Measurements from ENCODE around the gene FABP3.
A peak's percentile ranks its signal among the peaks of the same experiment; 100 is the strongest.
"Not testable (repeated sequence)": the region's sequence is repeated elsewhere in the genome, so short reads cannot be mapped to it uniquely, and the experiment has no call there.

Gene FABP3

DNA sequence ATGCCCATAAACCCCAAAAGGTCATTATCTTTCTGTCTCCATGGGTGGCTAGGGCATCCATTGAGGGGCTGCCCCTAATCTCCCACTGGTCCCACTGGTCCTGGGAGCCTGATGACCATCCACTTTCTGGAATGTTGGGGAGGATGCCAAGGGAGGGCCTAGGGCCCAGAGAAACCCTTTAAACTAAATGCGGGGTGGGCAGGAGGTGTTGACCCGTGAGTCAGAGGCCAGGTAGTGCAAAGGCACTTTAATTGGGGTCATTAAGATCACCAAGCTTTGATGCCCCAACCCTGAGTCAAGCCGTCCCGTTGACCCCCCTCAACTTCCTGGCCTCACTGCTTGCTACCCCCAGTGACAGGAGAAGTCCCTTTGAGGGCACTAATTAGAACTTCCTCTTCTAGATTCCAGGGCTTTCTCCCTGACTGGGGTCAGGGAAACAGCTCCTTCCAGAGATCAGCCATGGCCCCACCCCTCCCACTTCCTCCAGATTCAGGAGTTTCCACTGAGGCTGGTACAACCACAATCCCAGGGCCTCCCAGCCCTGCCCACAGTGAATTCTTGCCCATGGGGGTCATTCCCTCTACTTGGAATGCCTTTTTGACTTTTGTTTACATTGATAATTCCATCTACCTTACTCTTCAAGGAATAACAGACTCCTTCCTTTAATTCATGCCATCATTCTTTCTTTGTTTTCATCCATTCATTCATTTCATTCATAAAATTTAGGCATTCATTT is 24.7 kb upstream of the FABP3 start:
- DNase-seq, result no peak

DNA sequence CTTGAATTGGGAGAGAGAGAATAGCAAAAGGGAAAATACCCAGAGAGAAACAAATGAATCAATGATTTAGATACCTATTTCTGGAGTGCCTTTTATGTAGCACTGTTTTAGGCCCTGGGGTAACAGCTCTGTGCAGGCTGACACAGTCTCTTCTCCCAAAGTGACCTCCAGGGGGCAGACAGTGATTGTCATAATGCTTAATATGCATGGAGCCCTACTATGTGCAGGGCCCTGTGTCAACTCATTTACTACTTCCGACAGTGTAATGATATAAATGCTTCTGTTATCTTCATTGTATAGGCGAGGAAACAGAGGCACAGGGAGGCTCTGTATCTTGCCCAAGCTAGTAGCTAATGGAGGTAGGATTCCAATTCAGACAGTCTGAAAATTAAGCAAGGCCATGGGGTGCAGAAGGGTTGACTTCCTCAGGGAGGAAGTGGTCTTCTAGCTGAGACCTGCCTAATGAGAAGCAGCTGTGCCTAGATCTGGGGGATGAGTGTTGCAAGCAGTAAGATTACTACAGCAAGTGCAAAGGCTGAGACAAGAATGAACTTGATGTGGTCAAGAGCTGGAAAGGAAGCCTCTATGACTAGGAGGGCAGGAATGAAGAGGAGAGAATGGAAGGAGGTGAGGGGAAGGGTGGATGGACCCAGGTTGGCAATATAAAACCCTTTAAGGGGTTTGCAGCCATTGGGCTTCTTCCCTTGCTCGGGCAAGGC is 23.9 kb upstream of the FABP3 start:
- DNase-seq, result no peak

DNA sequence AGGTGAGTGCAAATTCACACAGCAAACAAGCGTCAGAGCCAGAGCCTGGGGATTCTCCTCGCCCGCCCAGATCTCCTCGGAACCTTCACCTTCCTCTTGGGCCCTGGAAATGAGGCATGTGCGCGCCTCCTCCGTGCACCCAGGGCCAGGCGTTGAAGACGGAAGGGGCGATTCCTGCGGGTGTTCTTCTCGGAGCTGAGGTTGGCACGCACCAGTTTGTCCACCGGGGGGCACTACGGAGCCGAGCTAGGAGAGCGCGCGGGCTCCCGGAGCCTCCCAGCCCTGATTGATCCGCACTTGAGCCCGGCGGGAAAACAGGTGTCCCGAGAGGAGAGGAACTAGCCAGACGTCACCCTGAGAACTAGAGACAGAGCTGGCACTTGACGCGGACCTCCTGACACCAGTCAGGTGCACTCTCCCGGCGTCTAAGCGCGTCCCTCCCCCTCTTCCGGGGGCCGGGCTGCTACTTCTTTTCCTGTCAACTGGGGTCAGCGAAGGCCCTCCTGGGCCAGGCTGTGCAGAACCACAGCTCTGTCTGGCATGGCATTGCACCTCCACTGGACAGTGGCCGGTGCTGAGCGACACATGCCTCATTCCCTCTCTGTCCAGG is 21.8 kb upstream of the FABP3 start:
- peak; percentile 72 for DNase-seq

DNA sequence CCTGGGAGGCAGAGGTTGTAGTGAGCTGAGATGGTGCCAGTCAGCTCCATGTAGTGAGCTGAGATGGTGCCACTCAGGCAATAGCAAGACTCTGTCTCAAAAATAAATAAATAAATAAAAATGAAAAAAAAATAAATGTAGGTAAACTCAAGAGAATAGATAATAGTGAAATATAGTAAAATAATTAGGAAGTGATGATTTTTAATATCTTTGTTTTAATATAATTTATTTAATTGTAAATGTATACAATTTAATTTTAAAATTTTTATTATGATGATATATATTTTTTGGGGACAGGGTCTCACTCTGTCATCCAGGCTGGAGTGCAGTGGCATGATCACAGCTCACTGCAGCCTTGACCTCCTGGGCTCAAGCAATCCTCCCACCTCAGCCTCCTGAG is 20.6 kb upstream of the FABP3 start:
- no peak for DNase-seq

DNA sequence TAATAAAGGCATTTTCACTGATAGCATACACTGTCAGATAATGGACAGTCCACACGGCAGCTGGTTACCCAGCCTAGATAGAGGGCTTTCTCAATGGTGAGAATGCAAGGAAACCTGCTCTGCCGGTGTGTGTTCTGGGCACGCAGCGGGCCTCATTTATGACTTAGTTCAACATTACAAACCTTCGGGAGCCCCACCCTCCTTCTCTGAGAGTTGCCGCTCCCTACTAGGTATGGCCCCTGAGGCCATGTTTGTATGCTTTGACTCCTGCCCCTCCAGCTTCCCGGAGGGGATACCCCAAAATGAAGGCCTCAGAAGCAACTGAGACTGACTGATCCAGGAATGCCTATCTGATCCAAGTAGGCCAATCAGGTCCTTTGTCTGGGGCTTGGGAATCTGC is 17.2 kb upstream of the FABP3 start:
- no peak for DNase-seq

DNA sequence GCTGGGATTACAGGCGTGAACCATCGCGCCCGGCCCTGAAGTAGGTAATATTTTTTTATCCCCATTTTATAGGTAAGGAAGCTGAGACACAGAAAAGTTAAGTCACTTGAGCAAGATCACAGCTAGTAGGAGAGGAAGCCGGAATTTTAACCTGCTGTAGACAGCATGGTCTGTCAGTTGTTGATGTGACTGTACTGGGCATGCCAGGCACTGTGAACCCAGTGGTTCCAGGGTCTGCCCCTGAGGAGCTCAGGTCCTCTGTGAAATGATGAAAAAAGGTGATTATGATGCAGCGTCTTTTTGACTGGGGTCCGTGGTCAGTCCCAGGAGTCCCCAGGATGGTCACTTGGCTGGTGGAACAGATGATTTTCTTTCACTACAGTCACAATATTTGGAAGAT is 16.7 kb upstream of the FABP3 start:
- DNase-seq, result no peak

DNA sequence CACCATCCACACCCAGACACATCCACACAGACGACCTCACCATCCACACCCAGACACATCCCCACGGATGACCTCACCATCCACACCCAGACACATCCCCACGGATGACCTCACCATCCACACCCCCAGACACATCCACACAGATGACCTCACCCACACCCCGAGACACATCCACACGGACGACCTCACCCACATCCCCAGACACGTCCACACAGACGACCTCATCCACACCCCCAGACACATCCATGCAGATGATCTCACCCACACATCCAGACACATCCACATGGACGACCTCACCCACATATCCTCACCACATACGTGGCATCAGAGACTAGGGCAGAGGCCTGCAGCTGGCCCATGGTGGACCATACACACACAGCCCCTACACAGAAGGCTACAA is 14.7 kb upstream of the FABP3 start:
- DNase-seq, result no peak

DNA sequence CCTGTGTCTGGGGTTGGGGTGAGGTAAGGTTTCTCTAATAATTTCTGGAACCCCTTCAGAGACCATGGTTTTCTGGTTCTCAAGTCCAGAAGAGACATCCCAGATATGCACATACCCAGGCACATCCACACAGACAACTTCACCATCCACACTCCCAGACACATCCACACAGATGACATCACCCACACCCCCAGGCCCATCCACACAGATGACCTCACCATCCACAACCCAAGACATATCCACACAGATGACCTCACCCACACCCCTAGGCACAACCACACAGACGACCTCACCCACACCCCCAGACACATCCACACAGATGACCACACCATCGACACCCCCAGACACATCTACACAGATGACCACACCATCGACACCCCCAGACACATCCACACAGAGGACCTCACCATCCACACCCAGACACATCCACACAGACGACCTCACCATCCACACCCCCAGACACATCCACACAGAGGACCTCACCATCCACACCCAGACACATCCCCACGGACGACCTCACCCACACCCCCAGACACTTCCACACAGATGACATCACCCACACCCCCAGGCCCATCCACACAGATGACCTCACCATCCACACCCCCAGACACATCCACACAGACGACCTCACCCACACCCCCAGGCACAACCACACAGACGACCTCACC is 13.8 kb upstream of the FABP3 start:
- not testable (repeated sequence) for DNase-seq

DNA sequence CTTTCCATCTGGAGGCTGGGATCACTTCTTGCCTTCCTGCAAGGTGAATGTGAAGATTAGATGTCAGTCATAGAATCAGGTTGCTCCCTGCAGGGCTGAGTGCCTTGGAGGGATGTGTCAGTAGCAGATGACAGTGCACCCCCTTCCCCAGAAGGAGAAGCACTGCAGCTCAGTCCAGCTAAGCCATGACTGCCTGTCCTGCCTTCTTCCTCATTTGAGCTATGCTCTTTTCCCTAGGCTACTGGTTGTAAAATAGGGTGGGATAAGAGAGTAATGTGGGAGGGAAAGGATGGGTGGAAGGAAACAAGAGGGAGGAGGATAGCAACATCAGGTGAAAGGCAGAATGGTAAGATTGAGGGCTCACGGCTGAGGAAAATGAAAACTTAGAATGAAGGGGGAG is 11.1 kb upstream of the FABP3 start:
- no peak for DNase-seq

DNA sequence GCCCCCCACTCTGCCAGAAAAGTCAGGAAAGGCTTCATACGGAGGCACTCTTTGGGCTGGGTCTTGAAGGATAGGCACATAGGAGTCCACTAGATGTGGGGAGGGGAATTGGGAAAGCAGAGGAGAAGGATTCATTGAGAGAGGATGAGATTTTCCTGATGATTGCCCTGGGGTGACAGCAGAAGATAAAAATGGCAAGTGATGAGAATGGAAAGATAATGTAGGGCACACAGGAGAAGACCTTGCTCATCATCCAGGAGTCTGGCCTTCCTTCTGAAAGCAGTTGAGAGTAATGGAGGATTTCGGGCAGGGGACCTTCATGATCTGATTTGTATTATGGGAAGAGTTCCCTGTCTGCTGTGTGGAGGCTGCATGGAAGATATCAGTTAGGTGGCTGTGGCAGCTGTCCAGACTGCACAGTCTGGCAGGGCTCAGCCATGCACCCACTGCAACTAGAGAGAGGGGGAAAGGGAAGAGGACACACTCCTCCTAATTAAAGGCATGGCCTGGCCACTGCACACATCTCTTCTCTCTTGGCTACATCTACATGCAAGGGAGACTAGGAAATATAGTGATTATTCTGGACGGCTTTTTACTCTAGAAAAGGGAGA is 9.6 kb upstream of the FABP3 start:
- no peak for DNase-seq

DNA sequence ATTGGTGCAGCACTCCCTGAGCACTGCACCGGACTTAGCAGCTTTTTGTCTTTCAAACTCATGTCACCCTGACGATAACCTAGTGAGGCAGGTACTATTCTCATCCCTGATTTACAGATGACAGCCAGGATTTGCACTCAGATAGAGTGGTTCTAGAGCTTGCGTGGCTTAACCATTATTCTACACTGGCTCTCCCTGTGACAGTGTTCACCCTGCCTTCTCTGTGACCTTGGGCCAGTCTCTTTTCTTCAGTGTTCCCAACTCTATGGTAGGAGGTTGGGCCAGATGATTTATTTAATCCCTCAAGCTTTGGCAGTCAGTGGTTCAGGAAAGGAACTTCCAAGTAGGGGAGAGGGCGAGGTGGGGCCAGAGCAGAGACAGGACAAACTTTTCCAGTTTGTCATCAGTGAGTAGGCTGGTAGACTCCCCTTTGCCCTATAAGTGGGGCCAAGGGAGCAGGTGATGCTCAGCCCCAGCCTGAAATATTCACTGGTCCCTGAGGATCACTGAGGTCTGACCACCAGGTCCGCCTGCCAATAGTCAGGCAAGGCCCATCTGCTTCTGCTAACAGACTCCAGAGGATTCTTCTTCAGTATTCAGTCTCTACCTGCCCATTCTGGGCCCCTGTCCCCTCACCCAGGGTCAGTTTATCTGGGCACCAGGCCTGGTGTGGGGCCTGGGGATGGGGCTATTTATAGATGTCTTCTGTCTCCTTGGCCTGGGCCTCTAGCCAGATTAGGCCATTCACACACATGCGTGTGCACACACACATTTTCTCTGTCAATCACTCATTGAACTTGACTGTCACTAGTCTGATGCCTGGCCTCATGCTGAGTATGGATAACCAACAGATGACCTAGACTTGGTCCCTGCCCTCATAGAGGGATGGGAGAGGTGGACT is 8.8 kb upstream of the FABP3 start:
- no peak for DNase-seq

DNA sequence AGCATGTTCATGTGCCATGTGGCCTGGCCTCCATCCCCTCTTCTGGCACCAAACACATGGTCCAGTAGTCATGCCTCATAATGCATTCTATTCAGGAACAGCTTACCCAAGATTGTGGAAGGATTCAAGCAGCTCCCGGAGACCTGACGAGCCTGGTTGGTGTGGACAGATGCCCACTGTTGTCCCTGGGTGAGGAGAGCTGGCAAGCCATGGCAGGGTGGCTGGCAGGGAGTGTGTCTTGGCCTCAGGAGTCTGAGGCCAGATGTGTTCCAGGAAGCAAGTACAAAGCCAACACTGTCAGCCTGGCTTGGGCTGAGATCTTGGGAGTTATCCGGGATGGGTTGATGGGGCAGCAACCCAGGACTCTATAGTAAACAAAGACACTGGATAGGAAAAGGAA is 7.3 kb upstream of the FABP3 start:
- no peak for DNase-seq

DNA sequence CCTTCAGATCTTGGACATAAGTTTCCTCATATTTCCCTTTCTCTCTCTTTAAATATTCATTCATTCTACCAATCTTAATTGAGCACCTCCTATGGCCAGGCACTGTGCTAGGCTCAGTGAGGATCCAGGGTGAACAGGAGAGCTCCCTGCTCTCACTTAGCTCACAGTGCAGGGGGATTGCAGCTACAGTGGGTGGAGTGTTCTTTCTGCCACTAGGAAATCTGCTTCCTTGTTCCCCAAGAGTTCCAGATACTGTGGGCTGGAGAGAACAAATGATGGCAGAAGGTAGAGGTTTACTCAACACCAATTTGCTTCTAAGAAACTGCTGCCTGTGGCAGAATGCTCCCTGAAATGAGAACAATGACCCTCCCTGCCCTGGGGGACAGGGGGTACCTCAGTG is 5.1 kb upstream of the FABP3 start:
- no peak for DNase-seq

DNA sequence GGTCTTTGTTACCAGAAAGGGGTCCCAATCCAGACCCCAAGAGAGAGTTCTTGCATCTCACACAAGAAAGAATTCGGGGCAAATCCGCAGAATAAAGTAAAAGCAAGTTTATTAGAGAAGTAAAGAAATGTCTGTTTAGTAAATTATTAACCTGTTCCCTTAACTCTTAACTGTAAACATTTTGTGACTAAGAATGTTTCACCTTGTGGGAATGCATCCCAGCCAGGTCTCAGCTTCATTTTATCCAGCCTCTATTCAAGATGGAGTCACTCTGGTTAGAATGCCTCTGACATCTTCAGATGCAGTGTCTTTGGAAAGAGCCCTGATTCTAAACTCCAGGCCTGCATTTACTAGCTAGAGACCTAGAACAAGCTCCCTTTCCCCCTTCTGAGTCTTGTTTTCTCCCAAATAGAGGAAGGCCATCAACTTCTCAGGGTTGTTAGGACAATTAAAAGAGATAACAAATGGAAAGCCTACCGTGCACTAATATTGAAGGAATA is 4.5 kb upstream of the FABP3 start:
- DNase-seq, result no peak

DNA sequence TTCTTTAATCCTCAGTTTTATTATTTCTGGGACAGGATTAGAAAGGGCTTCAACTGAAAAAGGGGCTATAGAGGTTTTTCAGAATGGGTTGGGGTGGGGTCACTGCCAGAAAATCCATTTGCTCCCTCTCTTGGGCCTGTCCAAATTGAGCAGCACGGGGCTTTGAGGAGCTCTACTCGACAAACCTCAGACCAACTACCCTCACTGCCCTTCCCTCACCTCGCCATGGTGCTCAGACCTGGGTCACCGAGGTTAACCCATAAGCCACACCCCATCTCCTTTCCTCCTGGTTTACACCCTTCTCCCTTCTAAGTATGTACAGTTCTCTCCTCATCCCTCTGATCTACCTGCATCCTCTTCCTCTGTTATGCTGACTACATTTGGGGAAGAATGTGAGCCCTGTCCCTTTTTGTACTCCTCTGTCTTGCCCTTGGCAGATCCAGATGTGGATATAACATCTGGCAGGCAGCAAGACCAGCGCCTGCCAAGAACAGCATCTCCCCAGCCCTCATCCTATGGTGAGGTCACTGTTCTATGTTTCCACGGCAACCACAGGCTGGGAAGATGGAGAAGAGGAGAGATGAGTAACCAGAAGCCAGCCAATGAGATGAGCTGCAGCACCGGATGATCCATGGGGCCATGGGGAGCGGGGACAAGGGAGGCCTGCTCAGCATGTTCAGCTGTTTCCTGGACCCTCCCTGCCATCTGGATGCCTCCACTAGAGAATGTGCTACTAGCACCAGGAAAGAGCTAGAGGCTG is 3.7 kb upstream of the FABP3 start:
- DNase-seq, result no peak

DNA sequence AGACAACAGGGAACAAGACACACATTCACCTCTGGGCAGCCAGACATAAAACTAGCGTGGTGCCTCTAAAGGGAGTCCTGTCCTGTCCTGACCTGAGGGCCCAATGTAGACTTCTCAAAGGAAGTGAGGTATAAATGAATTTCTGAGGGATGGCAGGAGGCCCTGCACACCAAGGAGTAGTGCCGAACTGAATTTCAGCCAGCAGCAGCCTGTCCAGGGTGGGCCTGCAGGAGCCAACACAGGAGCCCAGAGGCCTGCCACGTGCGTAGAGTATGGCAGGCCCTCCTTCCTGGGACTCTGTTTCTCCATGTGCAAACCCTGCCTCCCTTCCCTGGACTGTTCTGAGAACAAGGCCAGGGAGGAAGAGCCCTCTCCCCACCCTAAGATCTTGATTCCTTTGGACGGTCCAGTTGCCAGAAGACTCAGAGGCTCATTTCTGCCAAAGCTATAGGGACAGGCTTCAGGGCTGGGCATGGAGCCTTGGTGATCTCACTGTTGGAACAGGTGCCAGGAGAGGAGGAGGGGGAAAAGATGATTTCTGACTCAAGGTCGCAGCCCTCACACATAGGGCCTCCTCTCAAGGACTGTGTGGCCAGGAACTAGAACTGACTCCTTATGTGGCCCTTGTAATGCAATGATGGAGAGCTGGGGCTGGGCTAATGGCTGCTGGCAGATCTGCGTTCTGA is 1.8 kb upstream of the FABP3 start:
- no peak for DNase-seq

DNA sequence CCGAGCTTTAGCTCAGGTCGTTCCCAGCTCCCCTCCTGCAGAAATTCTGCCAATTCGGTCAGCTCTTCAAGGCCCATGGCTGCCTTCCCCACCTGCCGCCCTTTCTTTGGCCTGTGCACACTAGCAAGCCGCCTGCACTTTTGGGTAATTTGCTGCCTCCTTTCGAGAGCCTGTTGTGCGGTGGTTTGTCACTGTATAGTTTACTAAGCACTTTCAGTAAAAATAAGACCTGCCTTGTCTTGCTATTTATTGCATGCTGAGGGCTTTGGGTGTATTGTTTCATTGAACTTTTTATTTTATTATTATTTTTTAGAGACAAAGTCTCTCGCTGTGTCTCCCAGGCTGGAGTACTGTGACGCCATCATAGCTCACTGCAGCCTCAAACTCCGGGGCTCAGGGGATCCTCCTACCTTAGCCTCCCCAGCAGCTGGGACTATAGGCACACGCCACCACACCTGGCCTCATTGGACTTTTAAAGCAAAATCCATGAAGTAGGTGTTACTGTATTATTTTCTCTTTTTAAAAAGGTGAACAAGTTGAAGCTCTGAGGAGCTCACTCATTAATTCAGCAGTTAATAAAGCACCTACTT is 1.1 kb upstream of the FABP3 start:
- DNase-seq, result no peak

DNA sequence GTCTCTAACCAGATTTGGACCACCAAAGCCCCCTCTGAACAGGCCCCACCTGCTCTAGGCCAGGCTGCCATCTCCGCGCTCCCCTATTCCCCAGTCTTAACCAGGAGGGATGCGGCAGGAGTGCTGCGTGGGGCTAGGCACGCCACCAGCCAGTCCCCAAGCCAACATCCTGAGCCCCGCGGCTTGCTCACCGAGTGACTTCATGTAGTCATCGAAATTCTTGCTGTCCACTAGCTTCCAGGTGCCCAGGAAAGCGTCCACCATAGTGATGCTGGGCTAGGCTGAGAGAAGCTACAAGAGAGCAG is 173 bp downstream of the FABP3 start:
- no peak for DNase-seq

DNA sequence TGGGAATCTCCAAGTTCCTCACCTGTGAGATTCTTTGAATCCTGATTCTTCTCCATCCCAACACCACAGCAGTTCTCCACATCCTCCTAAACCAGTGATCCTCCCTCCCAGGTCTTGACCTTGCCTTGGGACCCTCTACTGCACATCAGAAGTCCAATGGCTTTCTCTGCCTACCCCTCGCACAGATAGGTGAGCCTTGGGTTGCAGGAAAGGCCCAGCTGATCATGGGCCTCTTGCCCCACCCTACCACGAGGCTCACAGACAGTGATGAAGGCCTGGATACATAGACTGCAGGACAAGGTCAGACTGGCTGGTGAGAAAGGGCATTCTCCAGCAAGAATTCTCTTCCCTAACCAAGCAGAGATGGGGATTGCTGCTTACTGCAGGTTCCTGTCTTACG is 825 bp downstream of the FABP3 start:
- no peak for DNase-seq

Measured in CD4-positive, alpha-beta T cell treated with Interleukin-12 subunit alpha and Interleukin-12 subunit beta, for 1 hour (primary cell).